Lower leg skin (tissue), 4 donors: ENCODE measurements around the gene PAX7. TPM values are rescaled to one million over a fixed set of nuclear protein-coding genes. Genes with fewer than 3 reads are reported as not detected.

ENCODE experiments used
- DNase-seq, 2 donors: peaks; one replicate each; pipeline ENCODE4 v3.0.0-alpha.2; 2019; ENCODE audit warnings: low spot score in 2 of 2
- H3K4me3 ChIP-seq: fragments of 200-600 bp; sonication (generic); 2 replicates; pipeline ENCODE4 v1.5.1; 2017; ENCODE audit warnings: mild to moderate bottlenecking, low read depth; ENCODE audit not compliant: poor library complexity, severe bottlenecking
- POLR2A ChIP-seq, 2 donors: fragments of 450-650 bp; IDR thresholded peaks; one replicate each; pipeline ENCODE4 v1.6.1; 2016 to 2017; ENCODE audit warnings: antibody characterized with exemption in 2 of 2, mild to moderate bottlenecking in 1 of 2, moderate library complexity in 1 of 2
- WGBS, 2 donors: methylation state at CpG; one replicate each; pipeline ENCODE4 v1.1.5; 2018; 5-methylcytosine and 5-hydroxymethylcytosine counted together
- intact Hi-C: fragments of 100-400 bp; cut with DNase I; formaldehyde crosslinking; loops from one replicate; pipeline ENCODE4 v1.15.0; 2023; ENCODE audit warnings: low total_unique reads
- total RNA-seq, 4 donors: library from RNA; depleted of rRNA; stranded (reverse); fragments of >200 nt; gene quantifications; one replicate each; pipeline ENCODE4 v1.1.0, GENCODE V29; 2016
- TF ChIP-seq, protein P1 (sequence below), 3 donors: fragments of 450-650 bp; IDR thresholded peaks; one replicate each; pipeline ENCODE4 v1.5.1; 2016; ENCODE audit warnings: antibody characterized with exemption in 3 of 3, mild to moderate bottlenecking in 3 of 3, moderate library complexity in 2 of 3

The PAX7 gene
- total RNA-seq, 4 donors from 2014 or later = 0.06 to 0.11 TPM; not detected in 2

DNA sequence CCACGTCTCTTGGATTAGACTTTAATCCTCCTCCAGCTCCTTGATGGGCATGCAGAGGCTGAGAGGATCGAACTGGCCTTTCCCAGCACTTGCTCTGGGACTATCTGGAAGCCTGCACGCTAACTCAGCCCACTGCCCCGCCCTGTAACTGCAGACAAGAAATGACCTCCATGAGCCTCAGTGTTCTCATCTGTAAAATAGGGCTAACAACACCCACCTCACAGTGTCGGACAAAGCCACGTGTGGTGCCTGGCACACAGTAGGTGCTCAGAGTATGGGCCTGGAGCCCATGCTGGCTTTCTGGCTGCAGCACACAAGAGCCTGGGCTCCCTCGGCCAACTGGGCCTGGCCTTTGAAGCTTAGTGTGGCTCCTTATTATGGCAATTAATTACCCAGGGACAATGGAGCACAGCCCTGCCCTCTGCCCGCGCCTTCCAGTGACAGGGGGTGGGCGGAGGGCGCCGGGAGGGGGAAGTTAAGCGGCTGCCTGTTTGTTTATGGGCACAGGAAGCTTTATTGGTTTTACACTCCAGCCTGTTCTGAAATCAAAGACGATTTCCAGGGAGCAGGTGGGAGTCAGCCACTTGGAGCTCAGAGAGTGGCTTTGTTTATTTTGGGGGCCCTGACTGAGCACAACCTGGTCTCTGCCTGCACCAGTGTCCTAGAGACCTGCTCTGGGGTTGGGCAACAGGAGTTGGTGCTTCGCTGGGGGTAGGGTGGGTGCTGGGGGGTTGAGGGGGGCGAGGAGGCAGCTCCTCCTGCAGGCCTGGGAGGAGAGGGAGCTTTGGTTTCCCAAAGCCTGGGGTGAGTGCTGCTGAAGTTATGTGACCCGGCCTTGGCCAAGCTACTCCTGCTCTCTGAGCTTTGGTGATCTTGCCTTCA lies 31.0 kb downstream of the PAX7 start:
- TF ChIP-seq, protein P1, sequence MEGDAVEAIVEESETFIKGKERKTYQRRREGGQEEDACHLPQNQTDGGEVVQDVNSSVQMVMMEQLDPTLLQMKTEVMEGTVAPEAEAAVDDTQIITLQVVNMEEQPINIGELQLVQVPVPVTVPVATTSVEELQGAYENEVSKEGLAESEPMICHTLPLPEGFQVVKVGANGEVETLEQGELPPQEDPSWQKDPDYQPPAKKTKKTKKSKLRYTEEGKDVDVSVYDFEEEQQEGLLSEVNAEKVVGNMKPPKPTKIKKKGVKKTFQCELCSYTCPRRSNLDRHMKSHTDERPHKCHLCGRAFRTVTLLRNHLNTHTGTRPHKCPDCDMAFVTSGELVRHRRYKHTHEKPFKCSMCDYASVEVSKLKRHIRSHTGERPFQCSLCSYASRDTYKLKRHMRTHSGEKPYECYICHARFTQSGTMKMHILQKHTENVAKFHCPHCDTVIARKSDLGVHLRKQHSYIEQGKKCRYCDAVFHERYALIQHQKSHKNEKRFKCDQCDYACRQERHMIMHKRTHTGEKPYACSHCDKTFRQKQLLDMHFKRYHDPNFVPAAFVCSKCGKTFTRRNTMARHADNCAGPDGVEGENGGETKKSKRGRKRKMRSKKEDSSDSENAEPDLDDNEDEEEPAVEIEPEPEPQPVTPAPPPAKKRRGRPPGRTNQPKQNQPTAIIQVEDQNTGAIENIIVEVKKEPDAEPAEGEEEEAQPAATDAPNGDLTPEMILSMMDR (IDR thresholded peaks at IDR 0.05) = no peak
- TF ChIP-seq POLR2A (IDR thresholded peaks at IDR 0.05) = no peak
- intact Hi-C loops = no loop called here
- WGBS, 2 donors = 55 to 59% methylated on average over 10 to 17 of the region's 17 CpGs
- no peak overlapping the region for H3K4me3 ChIP-seq
- no peak for DNase-seq

DNA sequence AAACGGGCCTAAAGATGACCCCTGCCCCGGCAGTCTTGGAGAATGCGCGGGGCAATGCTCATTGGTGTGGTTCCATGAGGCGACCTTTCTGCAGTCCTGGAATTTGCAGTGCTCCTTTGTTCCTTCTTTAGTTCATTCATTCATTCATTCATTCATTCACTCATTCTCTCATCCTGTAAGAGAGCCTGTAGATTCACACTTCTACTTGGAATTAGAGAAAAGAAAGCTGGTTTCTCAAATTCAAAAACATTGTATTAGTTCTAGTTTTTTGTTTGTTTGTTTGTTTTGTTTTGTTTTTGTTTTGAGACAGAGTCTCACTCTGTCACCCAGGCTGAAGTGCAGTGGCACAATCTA lies 31.6 kb downstream of the PAX7 start:
- 71% methylated on average over 5 of the region's 5 CpGs for WGBS, 2 donors
- no peak overlapping the region for H3K4me3 ChIP-seq
- TF ChIP-seq POLR2A (IDR thresholded peaks at IDR 0.05) = no peak
- TF ChIP-seq, protein P1 (IDR thresholded peaks at IDR 0.05) = no peak
- intact Hi-C loops = no loop called here
- no peak for DNase-seq

DNA sequence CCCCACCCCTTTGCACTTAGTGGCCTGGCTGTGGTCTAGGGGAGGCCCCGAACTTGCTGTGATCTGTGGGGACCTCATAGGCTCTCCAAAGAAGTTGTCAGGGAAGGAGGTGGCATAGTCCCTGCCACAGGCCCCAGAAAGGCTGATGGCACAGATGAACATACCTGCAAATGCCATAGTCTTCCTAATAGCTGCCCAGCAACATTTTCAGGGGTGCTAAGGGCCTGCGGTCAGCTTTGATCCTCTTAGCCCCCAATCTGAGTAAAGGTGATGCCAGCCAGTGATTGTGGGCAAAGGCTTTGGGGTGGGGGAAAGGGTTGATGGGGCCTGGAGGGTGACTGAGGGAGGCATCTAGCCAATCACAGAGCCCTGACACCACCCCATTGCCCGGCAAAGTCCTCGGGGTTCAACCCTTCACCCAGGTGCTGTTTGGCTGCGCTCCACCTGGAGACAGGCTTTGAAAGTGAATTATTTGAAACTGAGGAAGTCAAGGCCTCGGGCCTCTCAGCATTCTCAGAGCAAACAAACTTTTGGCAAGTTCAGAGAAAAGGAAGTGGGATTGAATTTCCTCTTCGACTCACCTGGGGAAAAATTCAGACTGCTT lies 35.8 kb downstream of the PAX7 start:
- H3K4me3 ChIP-seq = no peak overlapping the region
- no peak for DNase-seq
- intact Hi-C loops = no loop called here
- 50 to 53% methylated on average over 7 of the region's 7 CpGs for WGBS, 2 donors
- no peak for TF ChIP-seq POLR2A (IDR thresholded peaks at IDR 0.05)
- TF ChIP-seq, protein P1 (IDR thresholded peaks at IDR 0.05) = no peak

DNA sequence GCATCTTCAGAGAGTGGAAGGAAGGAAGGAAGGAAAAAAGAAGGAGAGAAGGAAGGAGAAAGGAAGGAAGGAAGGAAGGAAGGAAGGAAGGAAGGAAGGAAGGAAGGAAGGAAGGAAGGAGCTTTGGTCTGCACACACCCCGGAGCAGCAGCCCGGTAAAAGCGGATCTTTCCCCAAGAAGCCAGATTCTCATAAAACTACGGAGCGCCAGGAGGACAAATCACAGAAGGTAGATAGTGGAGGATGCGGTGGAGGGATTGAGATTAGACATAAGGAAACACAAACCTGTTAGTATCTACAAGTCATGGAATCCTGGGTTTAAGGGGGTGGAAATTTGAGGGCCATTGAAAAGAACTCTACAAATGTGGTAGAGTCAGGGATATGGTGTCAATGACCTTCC lies 36.7 kb downstream of the PAX7 start:
- 84 to 86% methylated on average over 6 of the region's 6 CpGs for WGBS, 2 donors
- intact Hi-C loops = no loop called here
- no peak overlapping the region for H3K4me3 ChIP-seq
- DNase-seq = no peak
- TF ChIP-seq POLR2A (IDR thresholded peaks at IDR 0.05) = no peak
- TF ChIP-seq, protein P1 (IDR thresholded peaks at IDR 0.05) = no peak

DNA sequence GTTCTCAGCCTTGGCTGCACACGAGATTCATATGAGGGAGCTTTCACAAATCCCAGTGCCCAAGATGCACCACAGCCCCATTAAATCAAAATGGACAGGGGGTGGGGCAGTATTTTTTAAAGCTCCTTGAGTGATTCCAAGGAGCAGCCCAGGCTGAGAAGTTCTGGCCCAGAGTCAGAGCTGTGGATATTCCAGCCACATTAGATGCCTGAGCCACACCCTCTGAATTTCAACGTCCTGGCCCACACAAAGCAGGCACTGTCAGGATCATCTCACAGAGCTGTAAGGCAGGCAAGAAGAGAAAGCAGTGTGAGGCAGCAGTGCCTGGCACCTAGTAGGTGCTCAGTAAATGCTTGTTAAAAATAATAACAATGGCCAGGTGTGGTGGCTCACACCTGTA lies 37.4 kb downstream of the PAX7 start:
- intact Hi-C loops = no loop called here

More for the DNA sequence above, 37.4 kb downstream of the PAX7 start:
- DNase-seq = peak in 1 of 2 donors; percentile 24
- 13 to 17% methylated on average over 2 of the region's 2 CpGs for WGBS, 2 donors
- H3K4me3 ChIP-seq = no peak overlapping the region
- TF ChIP-seq, protein P1 (IDR thresholded peaks at IDR 0.05) = no peak
- TF ChIP-seq POLR2A (IDR thresholded peaks at IDR 0.05) = no peak
